HG03439 (cell line): ENCODE measurements around the gene SMC4.

Experiments
- ATAC-seq: cut with Tn5 transposase; IDR thresholded peaks from one replicate; pipeline ENCODE4 v1.9.1; 2021; ENCODE audit warnings: mild to moderate bottlenecking, moderate library complexity; ENCODE audit not compliant: unreplicated experiment

The SMC4 gene

DNA sequence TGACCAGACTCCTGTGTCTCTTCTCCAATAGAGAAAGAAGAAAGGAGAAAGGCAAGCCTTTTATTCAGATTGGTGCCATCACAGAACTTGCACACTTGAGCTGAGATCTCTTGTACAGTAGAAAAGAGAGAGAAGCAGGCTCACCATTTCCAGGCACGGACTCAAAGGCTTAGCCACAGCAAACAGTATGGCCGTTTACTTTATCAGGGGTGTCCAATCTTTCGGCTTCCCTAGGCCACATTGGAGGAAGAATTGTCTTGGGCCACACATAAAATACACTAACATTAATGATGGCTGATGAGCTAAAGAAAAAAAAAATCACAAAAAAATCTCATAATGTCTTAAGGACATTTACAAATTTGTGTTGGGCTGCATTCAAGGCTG, 5.4 kb upstream of the SMC4 start:
- ATAC-seq: no peak

DNA sequence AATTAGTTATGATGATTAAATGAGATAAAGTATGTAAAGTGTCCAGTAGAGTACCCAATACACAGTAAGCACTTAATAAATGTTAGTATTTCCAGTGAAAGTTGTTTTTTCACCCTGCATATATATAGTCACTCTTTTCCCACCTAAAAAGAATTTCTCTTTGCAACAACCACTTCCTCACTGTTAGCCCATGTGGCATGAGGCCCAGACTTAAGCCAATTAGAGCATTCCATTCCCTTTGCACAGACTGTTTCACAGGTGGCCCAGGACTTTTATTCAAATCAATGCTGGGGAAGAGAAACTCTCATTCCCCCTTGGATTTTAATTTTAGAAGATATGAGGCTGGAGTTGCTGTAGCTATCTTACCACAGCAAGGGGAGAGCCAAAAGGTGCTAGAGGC, 4.2 kb upstream of the SMC4 start:
- no peak for ATAC-seq

DNA sequence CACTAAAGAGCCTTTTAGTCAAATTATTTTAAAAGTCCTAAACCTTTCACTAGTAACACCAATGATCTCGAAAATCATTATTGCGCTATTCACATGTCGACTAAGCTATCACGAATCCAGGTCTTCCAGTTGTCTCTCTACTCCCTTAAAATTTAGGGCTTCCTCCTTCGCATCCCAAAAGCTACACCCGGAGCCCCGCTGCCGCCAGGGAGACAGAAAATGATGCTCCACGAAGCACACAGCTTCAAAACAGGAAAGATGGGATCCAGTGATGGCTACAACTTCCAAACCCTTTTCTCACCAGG, 678 bp upstream of the SMC4 start:
- ATAC-seq: peak; percentile 9

DNA sequence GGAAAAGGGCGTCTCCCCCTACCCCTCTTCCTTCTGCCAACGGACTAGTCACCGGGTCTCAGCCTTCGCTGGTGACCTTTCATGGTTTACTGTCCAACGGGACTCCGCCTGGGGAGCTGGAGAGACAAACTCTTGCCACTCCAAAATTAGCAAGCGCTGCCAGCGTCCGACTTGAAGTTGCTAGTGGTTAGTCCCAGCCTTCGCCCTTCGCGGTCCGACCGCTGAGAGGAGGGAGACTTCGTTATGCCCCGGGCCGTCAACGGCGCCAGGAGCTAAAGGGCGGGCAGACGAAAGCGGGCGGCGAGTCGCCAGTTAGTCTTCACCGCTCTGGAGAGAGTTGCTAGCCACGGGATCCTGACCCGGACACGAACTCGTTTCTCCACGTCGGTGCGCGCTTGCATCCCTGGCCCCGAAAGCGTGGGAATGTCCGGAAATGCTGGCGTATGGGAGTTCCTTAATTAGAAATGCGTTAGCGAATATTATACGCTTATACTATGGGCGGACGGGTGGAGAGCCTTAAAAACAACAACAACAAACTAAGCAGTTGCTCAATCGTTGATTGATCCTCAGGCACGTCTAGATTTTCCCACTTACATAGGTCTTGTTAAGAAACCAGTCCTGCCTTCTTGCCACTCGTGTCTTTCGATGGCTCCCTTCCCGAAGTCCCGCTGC, 716 bp downstream of the SMC4 start:
- ATAC-seq: peak; percentile 14

GRCh38 chr3:160400702-160401150, 1.3 kb downstream of the SMC4 start:
- no peak for ATAC-seq

DNA sequence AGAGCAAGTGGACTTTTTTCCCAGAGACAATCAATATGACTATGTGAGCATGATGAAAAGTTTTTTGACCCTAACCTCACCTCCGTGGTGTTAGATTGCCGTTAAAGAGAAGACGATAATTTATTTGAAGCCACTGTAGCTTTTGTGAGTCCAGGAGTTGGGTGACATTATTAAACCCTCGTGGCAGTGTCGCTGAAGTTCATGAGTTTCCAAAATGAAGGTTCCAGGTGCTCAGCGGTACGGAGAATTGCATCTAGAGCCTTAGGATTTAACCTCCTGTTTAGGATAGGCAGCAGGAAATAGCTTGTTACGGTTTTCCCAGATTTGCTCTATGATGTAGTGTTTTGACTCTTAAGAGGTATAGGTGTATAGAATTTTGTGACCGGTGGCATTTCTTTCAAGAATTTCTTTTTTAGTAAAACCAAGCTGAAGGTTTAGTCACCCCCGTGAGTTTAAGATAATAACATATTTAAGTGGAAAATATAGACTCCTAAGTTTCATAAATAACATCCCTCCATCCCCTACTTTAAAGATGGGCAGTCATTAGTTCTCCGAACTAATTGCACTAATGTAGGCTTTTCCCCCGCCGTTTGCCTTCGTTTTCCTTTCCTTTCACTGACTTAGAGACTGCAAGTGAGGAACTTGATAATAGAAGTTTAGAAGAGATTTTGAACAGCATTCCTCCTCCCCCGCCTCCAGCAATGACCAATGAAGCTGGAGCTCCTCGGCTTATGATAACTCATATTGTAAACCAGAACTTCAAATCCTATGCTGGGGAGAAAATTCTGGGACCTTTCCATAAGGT, 2.0 kb downstream of the SMC4 start:
- ATAC-seq: no peak

GRCh38 chr3:160402221-160403027, 3.0 kb downstream of the SMC4 start:
- no peak for ATAC-seq

GRCh38 chr3:160403028-160403545, 3.6 kb downstream of the SMC4 start:
- ATAC-seq: no peak

- no peak for ATAC-seq
Measured at GRCh38 chr3:160403796-160404470, 4.5 kb downstream of the SMC4 start.

DNA sequence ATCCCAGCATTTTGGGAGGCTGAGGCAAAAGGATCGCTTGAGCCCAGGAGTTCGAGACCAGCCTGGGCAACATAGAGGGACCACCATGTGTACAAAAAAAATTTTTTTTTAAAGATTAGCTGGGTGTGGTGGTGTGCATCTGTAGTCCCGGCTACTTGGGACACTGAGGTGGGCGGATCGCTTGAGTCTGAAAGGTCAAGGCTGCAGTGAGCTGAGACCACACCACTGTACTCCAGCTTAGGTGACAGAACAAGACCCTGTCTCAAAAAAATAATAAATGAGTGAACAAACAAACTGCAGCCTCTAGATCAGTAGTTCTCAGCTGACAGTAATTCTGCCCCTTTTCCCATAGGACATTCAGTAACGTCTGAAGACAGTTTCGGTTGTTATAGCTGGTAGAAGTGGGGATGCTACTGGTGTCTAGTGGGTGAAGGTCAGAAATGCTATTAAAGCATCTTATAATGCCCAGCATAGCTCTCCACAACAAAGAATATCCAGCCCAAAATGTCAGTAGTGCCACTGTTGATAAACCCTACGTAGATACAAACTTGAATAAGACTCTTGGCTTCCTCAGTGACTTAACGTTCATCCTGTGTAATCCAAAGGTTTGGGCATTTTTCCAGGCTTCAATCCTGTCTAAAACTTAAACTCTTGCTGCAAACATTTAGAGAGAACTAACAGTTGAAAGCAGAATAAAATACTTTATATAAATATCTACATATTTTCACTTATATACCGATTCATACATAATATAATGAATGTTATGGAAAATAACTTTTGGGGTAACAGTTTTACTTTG, 10.6 kb downstream of the SMC4 start:
- ATAC-seq: no peak

GRCh38 chr3:160412477-160412876, 13.0 kb downstream of the SMC4 start:
- ATAC-seq: no peak

DNA sequence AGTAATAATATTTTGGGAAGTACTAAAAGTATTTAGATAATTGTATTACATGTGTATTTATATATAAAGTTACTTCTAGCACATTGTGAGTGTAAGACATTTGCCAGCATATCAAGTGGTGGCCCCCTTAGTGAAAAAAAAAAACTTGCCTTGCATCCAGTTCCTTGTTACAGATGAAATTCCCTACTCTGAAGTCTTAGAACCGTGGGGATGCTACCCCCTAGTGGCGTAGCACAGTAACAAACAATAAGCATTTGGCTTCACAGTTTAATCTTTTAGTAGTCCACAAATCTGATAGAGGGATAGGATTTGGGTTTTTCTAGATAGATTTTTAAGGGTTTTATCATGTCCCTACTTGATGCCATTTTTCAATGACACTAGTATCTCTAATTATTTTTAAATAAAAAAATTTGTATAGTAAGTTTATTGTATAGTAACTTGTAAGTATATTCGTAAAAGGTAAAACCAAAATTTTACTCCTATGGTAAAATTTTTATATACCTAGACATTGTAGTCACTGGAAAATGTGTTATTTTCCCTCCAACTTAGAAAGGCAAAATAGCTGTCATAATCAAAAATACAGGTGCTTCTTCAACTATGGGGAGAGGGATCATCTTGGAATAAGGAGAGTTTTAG, 14.3 kb downstream of the SMC4 start:
- ATAC-seq: peak; percentile 75

DNA sequence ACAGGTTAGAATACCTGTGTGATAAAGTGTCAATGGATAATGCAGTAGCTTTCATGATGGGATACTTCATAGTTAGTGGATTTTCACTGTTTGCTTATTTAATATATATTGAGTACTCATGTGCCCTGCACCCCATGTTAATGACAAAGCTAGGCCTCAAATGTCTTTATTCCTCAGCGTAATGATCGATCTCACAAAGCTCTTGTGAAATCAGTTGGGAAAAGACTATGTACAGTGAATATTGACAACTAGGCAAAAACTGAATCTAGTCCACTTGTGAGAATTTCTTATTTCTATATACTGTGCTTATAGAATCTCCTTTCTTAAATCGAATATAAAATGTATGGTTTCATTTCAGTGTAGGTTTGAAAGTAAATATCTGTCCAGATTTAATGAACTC, 17.9 kb downstream of the SMC4 start:
- ATAC-seq: no peak

DNA sequence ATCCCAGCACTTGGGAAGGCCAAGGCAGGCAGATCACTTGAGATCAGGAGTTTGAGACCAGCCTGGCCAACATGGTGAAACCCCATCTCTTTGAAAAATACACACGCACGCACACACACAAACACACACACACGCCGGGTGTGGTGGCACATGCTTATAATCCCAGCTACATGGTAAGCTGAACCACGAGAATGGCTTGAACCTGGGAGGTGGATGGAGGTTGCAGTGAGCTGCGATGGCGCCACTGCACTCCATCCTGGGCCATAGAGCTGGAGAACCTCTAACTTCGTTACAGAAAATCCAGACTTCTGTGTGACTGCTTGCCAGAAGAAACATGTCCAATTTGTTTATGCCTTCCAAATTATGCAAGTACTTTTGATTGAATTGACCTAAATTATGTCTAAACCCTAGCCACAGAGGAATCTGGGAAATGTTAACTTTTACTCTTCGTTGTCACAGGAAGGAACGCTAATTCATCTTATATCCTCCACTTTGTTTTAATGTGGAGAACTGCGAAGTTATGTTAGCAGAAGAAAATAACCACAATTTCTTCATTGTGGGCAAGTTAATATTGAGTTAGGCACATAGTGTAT, 28.5 kb downstream of the SMC4 start:
- ATAC-seq: no peak

GRCh38 chr3:160434071-160434470, 34.6 kb downstream of the SMC4 start:
- ATAC-seq: no peak

- ATAC-seq: no peak
Measured at GRCh38 chr3:160435095-160435494, 35.6 kb downstream of the SMC4 start.

DNA sequence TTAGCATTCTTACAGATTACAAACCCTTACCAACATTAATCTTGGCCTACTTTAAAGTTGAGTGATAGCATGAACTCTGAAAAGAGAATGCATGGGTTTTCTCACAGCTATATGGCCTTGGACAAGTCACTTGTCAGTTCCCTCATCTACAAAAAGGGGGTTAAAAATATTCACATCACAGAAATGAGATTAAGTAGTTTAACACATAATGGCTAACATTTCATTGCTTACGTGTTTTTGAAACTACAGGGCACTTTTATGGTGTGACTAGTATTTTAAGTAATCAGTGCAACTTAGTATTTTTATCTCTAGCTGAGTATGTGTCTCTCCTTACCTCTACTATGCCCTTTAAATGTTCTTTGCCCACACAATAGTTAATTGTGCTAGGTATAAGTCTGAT, 36.3 kb downstream of the SMC4 start:
- no peak for ATAC-seq

- no peak for ATAC-seq
Measured at GRCh38 chr3:160437083-160437455, 37.6 kb downstream of the SMC4 start.

DNA sequence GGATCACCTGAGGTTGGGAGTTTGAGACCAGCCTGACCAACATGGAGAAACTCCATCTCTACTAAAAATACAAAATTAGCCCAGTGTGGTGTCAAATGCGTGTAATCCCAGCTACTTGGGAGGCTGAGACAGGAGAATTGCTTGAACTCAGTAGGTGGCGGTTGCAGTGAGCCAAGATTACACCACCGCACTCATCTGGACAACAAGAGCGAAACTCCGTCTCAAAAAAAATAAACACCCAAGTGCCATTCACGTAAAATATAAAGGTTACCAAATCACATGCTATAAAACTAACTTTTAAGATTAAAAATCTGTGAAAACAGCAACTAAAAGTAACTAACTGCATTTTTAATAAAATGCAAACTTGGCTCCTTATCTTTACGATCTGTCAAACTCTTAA, 41.2 kb downstream of the SMC4 start:
- ATAC-seq: no peak
